ENCODE measurements around the gene MAK. TPM values are rescaled to one million over a fixed set of nuclear protein-coding genes. Genes with fewer than 3 reads are reported as not detected.
"Not testable (repeated sequence)": the region's sequence is repeated elsewhere in the genome, so short reads cannot be mapped to it uniquely, and the experiment has no call there.

MAK gene
- total RNA-seq: under 1 TPM; 0.48 to 0.90 TPM

DNA sequence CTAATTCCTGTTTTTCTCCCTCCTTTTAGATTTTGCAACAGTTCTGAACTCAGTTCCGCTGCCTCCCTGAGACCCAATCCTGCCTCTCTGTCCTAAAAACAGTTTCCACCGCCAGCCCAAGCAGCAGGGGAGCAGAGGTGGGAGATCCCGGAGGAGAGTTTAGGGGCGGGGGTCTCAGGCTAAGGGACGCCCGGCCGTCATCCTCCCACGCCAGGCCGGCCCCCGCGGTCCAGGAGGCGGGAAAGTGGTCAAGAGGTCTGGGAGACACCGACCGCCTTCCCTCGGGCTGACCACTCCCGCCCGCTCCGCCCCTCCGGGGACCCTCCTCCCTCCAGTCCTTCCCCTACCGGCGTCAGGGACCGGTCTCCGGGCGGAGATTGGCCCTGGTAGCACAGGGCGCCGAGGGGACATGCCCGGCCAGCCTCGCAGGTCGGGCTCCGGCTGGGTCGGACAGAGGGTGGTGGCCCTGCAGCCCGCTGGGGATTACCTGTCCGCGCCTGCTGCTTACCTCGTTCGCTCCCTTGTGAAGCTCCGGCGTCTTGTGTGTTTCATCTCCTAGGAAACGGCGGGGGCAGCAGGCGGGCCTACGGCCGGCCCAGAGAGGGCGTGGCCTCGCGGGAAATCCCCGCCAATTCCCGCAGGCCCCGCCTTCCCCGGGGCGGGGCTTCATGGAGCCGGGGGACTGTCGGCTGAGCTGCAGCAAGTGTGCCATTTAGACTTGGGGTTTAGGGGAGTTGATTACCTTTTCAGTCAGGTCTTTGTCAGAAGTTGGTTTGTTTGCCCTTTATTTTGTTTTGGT, at the start of gene MAK:
TSS of gene MAK (minus strand) at position 545 of the 799 bp plus-strand sequence. CDS start 7,891 bp downstream, outside the sequence.
- Mint-ChIP-seq H3K4me3 (peak within 1 kb of the TSS; percentile 70 to 92), H3K27me3 (ENCODE audit: low read depth) (peaks cover 54% of the 10 kb centered on the region), H3K4me1 (ENCODE audit: low read depth) (peaks cover 38% of the 10 kb centered on the region), H3K36me3 (ENCODE audit: insufficient read depth in 2 of 2) (peaks cover 2 to 5% of the 10 kb centered on the region in 2 donors), H3K27ac (peak within 1 kb of the TSS; percentile 79), H3K9me3 (no peaks in the 10 kb centered on the region)
- DNase-seq (peak; percentile 88 to 94), ATAC-seq (replicated peaks in 1 of 2) (peak; percentile 82 to 86)

DNA sequence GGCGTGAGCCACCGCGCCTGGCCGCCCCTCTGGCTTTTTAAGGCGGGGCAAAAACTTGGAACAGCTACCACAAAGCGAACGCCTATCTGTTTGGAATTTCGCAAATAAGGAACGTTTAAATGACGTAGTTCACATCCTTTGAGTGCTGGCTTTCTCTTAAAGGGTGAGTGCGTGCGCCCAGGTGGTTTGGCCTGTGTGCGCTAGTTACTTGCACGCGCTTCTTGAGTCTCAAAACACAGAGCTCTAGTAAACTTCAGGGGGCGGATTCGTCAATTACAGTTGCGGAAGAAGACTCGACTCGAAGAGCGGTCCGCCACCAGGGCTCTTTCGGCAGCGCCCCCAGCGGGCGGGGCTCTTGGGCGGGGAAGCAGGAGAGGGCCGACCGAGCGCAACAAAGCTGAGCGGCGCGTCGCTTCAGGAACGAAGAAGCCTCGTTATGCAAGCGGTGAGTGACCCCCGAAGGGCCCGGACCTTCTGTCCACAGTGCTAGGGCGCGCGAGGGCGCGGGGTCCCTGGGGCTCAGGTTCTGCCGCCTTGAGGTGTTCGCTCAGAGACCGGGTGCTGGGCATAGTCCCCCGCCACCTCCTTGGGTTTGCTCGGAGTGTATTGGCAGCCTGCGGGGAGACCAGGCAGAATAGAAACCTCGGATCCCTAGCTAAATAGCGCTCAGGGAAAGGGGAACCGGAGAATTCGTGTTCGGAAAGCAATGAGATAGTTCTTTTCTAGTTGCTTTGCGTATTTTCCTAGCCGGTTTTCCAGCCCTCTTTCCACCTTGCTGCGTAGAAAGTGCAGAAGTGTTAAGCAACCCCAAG, 48.6 kb upstream of the MAK start, which contains the start of gene SYCP2L:
TSS of gene SYCP2L (plus strand) at position 362 of the 812 bp plus-strand sequence. CDS start at position 437, 75 bp downstream.
- Mint-ChIP-seq H3K36me3 (ENCODE audit: insufficient read depth in 2 of 2) (no peaks in the 10 kb centered on the region), H3K9me3 (peaks cover 0 to 2% of the 10 kb centered on the region in 2 donors), H3K4me1 (ENCODE audit: low read depth) (peaks cover 32% of the 10 kb centered on the region), H3K4me3 (peak within 1 kb of the TSS; percentile 81 to 87), H3K27me3 (ENCODE audit: low read depth) (peaks cover 96% of the 10 kb centered on the region), H3K27ac (no peak within 1 kb of the TSS)
- ATAC-seq (replicated peaks in 1 of 2) (peak; percentile 77 to 87), DNase-seq (peak; percentile 21 to 61)

DNA sequence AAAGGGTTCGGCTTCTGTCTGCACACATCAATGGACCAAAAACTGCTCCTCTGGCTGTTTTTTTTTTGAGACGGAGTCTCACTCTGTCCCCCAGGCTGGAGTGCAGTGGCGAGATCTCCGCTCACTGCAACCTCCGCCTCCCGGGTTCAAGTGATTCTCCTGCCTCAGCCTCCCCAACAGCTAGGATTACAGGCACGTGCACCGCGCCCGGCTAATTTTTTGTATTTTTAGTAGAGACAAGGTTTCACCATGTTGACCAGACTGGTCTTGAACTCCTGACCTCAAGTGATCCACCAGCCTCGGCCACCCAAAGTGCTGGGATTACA, 48.0 kb upstream of the MAK start:
- H3K9me3 Mint-ChIP-seq; H3K27ac Mint-ChIP-seq; H3K36me3 Mint-ChIP-seq (ENCODE audit: insufficient read depth in 2 of 2); DNase-seq: not testable (repeated sequence)
- H3K4me3 Mint-ChIP-seq: peak overlapping the region; percentile 81 to 87
- peak in 1 of 2 donors; percentile 15 for ATAC-seq (replicated peaks in 1 of 2)
- H3K4me1 Mint-ChIP-seq (ENCODE audit: low read depth): peaks cover 32% of the 10 kb centered on the region
- H3K27me3 Mint-ChIP-seq (ENCODE audit: low read depth): peaks cover 96% of the 10 kb centered on the region

DNA sequence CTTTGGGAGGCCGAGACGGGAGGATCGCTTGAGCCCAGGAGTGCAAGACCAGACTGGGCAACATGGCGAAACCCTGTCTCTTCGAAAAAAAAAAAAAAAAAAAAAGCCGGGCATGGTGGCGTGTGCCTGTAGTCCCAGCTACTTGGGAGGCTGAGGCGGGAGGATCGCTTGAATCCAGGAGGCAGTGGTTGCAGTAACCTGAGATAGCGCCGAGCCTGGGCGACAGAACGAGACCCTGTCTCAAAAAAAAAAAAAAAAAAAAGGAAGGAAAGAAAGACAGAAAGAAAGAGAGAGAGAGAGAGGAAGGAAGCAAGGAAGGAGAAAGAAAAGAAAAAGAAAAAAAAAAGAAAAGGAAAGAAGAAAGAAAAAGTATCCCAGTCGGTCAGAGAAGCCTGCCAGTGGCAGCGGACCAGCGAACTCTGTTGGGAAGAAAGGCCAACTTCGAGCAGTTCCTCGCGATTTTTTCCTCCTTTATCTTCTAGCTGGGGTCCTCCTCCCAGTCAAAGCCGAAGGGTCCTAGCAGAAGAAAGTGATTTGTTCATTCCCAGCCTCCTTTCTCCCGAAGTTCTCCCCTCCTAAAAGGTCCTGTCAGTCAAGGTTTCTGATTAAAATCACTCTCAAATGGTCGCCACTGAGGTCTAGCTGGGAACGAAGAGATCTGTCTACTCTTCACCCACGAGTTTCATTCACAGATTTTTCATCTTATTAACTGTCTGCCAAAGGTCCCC, 46.1 kb upstream of the MAK start:
- no peaks in the 10 kb centered on the region for H3K9me3 Mint-ChIP-seq
- peaks cover 32% of the 10 kb centered on the region for H3K4me1 Mint-ChIP-seq (ENCODE audit: low read depth)
- H3K27ac Mint-ChIP-seq: no peak overlapping the region
- peaks cover 98% of the 10 kb centered on the region for H3K27me3 Mint-ChIP-seq (ENCODE audit: low read depth)
- no peak for ATAC-seq (replicated peaks in 1 of 2)
- H3K4me3 Mint-ChIP-seq: peak overlapping the region in 1 of 2 donors; percentile 40
- H3K36me3 Mint-ChIP-seq (ENCODE audit: insufficient read depth in 2 of 2): no peaks in the 10 kb centered on the region
- DNase-seq: no peak

GRCh38 chr6:10883312-10884244, 45.2 kb upstream of the MAK start:
- Mint-ChIP-seq H3K27ac (no peak overlapping the region), H3K4me1 (ENCODE audit: low read depth) (peaks cover 32% of the 10 kb centered on the region), H3K4me3 (peak overlapping the region; percentile 25 to 42), H3K27me3 (ENCODE audit: low read depth) (peaks cover 92% of the 10 kb centered on the region), H3K36me3 (ENCODE audit: insufficient read depth in 2 of 2) (no peaks in the 10 kb centered on the region), H3K9me3 (no peaks in the 10 kb centered on the region)
- ATAC-seq (replicated peaks in 1 of 2) (no peak), DNase-seq (no peak)

GRCh38 chr6:10882657-10883171, 44.4 kb upstream of the MAK start:
- Mint-ChIP-seq H3K27ac (no peak overlapping the region), H3K36me3 (ENCODE audit: insufficient read depth in 2 of 2) (no peaks in the 10 kb centered on the region), H3K9me3 (no peaks in the 10 kb centered on the region), H3K4me3 (peak overlapping the region; percentile 27 to 63), H3K27me3 (ENCODE audit: low read depth) (peaks cover 83% of the 10 kb centered on the region), H3K4me1 (ENCODE audit: low read depth) (peaks cover 32% of the 10 kb centered on the region)
- DNase-seq (no peak), ATAC-seq (replicated peaks in 1 of 2) (no peak)

DNA sequence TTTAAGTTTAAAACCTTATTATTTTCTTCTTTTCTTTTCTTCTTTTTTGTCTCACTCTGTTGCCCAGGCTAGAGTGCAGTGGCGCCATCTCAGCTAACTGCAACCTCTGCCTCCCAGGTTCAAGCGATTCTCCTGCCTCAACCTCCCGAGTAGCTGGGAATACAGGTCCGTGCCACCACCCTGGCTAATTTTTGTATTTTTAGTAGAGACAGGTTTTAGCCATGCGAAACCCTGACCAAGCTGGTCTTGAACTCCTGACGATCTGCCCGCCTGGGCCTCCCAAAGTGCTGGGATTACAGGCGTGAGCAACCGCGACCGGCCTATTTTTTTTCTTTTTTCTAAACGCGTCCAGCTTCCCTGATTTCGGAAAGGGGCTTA, 43.9 kb upstream of the MAK start:
- ATAC-seq (replicated peaks in 1 of 2); DNase-seq; H3K9me3 Mint-ChIP-seq; H3K36me3 Mint-ChIP-seq (ENCODE audit: insufficient read depth in 2 of 2); H3K27ac Mint-ChIP-seq: not testable (repeated sequence)
- peak overlapping the region; percentile 27 to 63 for H3K4me3 Mint-ChIP-seq
- peaks cover 32% of the 10 kb centered on the region for H3K4me1 Mint-ChIP-seq (ENCODE audit: low read depth)
- peaks cover 79% of the 10 kb centered on the region for H3K27me3 Mint-ChIP-seq (ENCODE audit: low read depth)

DNA sequence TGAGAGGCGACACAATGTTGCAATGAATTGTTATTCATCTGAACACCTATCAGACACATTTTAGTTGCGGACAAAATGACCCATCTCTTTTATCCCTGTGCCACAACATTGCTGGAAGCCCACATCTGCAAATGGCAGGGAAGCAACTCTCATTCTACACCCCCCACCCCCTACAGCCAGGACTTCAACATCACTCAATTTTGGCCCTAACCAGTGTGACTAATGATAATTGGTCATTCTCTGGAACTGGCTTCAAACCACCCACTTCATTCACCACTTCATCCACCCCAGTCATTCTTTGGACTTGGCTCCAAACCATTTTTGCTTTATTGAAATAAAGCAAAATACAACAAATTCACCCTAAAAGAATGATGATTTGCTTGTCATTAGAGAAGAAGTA, 42.0 kb upstream of the MAK start:
- Mint-ChIP-seq H3K36me3 (ENCODE audit: insufficient read depth in 2 of 2) (no peaks in the 10 kb centered on the region), H3K4me3 (no peak overlapping the region), H3K27ac (no peak overlapping the region), H3K9me3 (no peaks in the 10 kb centered on the region), H3K4me1 (ENCODE audit: low read depth) (peaks cover 25% of the 10 kb centered on the region), H3K27me3 (ENCODE audit: low read depth) (peaks cover 60% of the 10 kb centered on the region)
- no peak for DNase-seq
- no peak for ATAC-seq (replicated peaks in 1 of 2)

- Mint-ChIP-seq H3K27ac (no peak overlapping the region), H3K4me1 (ENCODE audit: low read depth) (peaks cover 8% of the 10 kb centered on the region), H3K4me3 (no peak overlapping the region), H3K27me3 (ENCODE audit: low read depth) (peaks cover 35% of the 10 kb centered on the region), H3K9me3 (no peaks in the 10 kb centered on the region), H3K36me3 (ENCODE audit: insufficient read depth in 2 of 2) (no peaks in the 10 kb centered on the region)
- ATAC-seq (replicated peaks in 1 of 2) (no peak), DNase-seq (no peak)
Observed at GRCh38 chr6:10877871-10878270, 39.5 kb upstream of the MAK start.

- peaks cover 26% of the 10 kb centered on the region for H3K27me3 Mint-ChIP-seq (ENCODE audit: low read depth)
- H3K4me3 Mint-ChIP-seq: no peak overlapping the region
- no peak overlapping the region for H3K27ac Mint-ChIP-seq
Observed at GRCh38 chr6:10877012-10877411, 38.7 kb upstream of the MAK start.

GRCh38 chr6:10875026-10875425, 36.7 kb upstream of the MAK start:
- ATAC-seq (replicated peaks in 1 of 2) (no peak), DNase-seq (no peak)
- no peaks in the 10 kb centered on the region for H3K4me1 Mint-ChIP-seq (ENCODE audit: low read depth)
- no peak overlapping the region for H3K4me3 Mint-ChIP-seq
- H3K9me3 Mint-ChIP-seq: no peaks in the 10 kb centered on the region
- no peak overlapping the region for H3K27ac Mint-ChIP-seq
- peaks cover 8% of the 10 kb centered on the region for H3K27me3 Mint-ChIP-seq (ENCODE audit: low read depth)
- no peaks in the 10 kb centered on the region for H3K36me3 Mint-ChIP-seq (ENCODE audit: insufficient read depth in 2 of 2)

More at GRCh38 chr6:10877012-10877411, 38.7 kb upstream of the MAK start:
- no peak for ATAC-seq (replicated peaks in 1 of 2)
- no peaks in the 10 kb centered on the region for H3K36me3 Mint-ChIP-seq (ENCODE audit: insufficient read depth in 2 of 2)
- H3K9me3 Mint-ChIP-seq: no peaks in the 10 kb centered on the region
- no peak for DNase-seq
- H3K4me1 Mint-ChIP-seq (ENCODE audit: low read depth): no peaks in the 10 kb centered on the region

- H3K4me1 Mint-ChIP-seq (ENCODE audit: low read depth): no peaks in the 10 kb centered on the region
- H3K27ac Mint-ChIP-seq: no peak overlapping the region
- no peak for ATAC-seq (replicated peaks in 1 of 2)
- H3K4me3 Mint-ChIP-seq: no peak overlapping the region
- DNase-seq: no peak
- peaks cover under 1% of the 10 kb centered on the region for H3K27me3 Mint-ChIP-seq (ENCODE audit: low read depth)
- no peaks in the 10 kb centered on the region for H3K36me3 Mint-ChIP-seq (ENCODE audit: insufficient read depth in 2 of 2)
- no peaks in the 10 kb centered on the region for H3K9me3 Mint-ChIP-seq
Observed at GRCh38 chr6:10874207-10874606, 35.9 kb upstream of the MAK start.
